Umbilical cord (tissue), 2 donors: Measurements from ENCODE around the gene CALM3. TPM values are rescaled to one million over a fixed set of nuclear protein-coding genes. Genes with fewer than 3 reads are reported as not detected.
"Not testable (repeated sequence)": the region's sequence is repeated elsewhere in the genome, so short reads cannot be mapped to it uniquely, and the experiment has no call there.

Source experiments
- DNase-seq: peaks from one replicate; pipeline ENCODE4 v3.0.0-alpha.2; 2015; ENCODE audit warnings: low spot score
- total RNA-seq: library from RNA; depleted of rRNA; stranded (reverse); fragments of >200 nt; gene quantifications from one replicate; pipeline ENCODE4 v1.2.3, GENCODE V29; 2014; ENCODE audit warnings: low replicate concordance; ENCODE audit not compliant: insufficient read depth

The CALM3 gene
- total RNA-seq, 1 donor from 2014 or later: 82.8 TPM

DNA sequence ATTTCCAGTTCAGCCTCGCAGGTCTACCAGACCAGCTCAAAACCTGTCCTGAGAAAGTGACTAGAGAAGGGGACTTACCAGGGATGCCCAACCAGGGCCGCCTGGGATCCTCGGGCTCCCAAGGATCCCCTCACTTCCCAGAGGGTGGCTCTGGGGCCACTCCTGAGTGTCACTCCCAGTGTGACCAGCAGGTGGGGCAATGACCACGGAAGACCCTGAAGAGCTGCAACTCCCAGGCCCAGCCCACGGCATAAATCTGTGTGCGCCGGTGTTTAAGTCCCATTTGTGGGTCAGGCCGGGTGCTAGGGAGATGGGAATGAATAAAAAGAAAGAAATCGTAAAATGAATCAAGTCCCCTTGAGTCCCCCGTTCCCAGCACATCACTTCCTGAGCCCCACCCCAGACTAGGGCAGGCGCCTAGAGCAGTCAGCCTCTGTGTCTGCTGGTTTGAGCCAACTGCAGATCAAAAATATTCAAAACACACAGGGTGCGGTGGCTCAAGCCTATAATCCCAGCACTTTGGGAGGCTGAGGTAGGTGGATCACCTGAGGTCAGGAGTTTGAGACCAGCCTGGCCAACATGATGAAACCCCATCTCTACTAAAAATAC is 13.1 kb downstream of the CALM3 start:
- DNase-seq: peak; percentile 87

GRCh38 chr19:46615966-46616365 is 14.8 kb downstream of the CALM3 start:
- DNase-seq: no peak

DNA sequence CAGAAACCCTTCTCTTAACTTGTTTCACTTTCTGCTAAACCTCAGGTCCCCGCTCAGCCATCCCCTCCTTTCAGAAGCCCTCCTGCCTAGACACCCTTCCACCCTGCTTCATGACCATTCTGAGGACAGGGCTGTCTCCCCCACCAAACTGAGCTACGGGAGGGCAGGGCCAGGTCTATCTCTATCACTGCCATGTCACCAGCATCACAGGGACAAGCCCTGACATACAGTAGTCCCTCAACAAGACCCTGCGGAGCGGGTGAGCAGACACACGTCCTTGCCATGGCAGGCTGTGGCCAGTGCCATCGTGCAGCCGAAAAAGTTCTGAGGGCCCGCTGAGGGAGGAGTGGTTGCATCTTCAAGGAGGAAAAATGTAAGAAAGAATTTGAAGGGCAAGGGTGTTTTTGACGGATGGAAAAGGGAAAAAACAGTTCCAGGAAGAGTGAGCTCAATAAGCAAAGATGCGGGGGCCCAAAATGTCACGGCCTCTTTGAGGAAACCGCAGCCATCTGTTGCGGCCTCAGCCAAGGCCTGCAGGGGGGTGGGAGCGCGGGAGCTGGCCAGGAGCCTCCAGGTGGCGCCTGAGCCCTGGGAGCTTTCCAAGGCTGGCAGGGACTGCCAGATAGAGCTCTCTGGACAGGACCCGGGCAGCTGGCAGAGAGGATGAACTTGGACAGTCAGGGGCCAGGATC is 15.6 kb downstream of the CALM3 start:
- DNase-seq: peak; percentile 47

DNA sequence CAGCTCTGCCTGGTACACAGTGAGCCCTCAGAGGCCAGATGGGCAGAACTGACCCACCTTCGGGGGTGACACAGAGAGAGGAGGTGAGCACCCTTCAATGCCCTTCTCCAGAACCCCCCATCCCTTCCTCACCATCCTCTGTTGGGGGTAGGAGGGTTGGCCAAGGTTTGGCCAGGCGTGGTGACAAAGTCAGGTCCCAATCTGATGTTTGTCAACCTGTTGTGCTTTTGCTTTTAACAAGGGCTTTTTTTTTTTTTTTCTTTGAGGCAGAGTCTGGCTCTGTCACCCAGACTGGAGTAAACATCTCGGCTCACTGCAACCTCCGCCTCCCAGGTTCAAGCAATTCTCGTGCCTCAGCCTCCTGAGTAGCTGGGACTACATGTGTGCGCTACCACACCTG is 16.5 kb downstream of the CALM3 start:
- DNase-seq: no peak

DNA sequence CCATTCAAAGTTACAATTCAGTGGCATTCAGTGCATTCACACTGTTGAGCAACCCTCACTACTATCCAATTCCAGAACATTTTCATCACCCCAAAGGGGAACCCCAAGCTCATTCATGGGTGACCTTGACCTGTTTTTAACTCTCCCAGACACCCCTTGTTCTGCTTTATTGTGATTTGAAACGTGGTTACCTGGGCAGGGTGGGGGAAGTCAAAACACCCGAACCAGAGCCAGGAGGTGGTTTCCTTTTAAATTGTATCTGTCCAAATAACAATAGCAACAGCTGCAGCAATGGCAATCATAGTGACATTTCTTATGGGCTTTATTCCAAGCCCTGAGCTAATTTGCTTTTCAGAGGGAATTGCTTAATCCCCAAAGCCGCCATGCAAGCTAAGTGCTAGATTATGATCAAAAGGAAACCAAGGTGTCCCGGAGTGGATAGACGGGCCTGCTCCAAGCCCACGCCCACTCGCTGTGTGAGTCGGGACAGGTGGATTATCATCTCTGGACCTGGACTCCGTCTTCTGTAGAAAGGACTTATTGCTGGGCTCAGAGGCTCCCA is 17.6 kb downstream of the CALM3 start:
- no peak for DNase-seq

DNA sequence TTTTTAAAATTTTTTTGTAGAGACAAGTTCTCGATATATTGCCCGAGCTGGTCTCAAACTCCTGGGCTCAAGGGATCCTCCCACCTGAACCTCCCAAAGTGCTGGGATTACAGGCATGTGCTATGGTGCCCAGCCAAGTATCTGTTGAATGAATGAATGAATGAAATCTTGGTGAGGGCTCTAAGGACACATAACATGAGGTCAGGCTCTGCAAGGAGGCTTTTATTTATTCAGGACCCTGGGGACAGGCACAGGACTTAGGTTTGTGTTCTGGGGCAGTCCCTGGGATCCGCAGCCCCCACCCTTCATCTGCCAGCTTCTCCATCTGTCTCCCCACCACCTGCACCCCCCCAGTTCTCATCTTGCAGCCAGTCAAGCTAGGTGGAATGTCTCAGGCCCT is 19.1 kb downstream of the CALM3 start:
- no peak for DNase-seq

DNA sequence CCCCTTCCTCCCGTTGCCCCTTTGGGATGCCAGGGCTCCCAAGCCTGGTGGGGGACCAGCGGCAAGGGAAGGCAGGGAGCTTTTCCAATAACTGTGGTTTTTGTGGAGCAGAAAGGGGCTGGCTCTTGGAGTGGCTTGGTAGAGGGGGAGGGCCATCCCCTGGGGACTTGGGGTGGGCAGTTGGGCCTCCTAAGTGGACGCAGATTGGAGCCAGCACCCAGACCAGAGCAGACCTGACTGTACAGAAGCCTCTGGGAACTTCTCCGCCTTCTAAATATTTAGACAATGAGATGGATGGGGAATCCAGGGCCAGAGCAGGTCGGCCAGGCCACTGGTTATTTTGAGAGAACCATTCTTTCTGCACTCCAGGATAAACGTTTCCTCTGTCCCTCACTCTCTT is 19.6 kb downstream of the CALM3 start:
- DNase-seq: peak; percentile 54

DNA sequence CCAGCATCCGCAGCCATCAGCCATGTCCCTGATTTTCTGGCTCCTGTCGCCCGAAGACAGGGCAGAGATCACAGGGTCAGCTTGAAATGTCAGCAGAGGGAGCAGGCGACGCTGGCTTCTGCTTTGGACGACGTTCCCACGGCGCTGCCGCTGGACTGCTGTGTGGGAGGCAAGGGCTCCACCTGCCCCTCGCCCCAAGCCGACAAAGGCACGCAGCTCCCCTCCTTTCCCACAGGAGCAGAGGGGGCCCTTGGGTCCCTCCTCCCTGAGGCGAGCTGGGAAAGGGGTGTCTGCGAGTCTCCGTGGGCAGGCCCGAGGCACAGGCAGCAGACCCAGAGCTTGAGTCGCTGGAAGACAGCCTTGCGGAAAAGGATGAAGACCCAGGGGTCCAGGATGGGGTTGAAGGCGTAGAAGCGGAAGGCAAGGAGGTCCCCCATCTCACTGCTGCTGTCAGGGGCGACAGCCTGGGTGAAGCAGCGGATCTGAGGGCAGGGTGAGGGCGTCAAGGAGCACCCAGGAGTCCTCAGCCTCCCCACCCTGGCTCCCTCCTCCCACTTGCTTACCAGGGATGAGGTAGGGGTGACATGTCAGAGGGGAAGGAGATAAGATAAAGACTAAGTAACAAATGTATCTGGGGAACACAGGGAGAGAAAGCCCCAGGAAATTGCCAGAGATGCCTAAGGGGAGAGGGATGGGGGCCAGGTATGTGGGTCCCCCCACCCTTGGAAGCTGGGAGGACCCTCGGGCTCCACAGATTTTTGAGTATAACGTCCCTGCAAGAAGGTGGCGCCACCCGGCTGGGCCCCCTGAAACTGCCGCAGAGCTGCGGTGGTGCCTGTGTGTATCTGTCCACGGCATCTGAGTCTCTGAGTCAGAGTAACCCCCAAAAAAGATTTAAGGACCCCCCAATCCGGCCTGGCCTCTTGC is 20.3 kb downstream of the CALM3 start:
- no peak for DNase-seq

DNA sequence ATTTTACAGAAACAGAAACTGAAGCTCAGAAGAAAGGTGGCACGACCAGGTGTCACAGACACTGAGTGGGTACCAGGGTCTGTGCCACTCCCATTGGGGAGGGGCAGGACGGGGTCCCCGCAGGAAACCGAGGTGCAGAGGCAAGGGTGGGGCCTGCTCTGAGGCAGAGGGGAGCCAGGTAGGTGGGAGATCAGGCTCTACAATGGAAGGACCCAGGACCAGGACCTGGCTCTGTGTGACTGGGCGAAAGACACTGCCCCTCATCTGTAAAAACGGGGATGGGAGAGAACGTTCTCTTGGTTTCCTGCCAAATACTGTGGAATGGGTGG is 21.0 kb downstream of the CALM3 start:
- no peak for DNase-seq

- no peak for DNase-seq
Measured at GRCh38 chr19:46623915-46624502, 22.9 kb downstream of the CALM3 start.

- DNase-seq: peak; percentile 84
Measured at GRCh38 chr19:46624958-46625661, 24.0 kb downstream of the CALM3 start, which contains the start of gene PTGIR. Gene PTGIR (minus strand): TSS chr19:46625089. CDS start chr19:46624225, 864 bp downstream.

GRCh38 chr19:46625731-46626130 is 24.6 kb downstream of the CALM3 start:
- DNase-seq: no peak

DNA sequence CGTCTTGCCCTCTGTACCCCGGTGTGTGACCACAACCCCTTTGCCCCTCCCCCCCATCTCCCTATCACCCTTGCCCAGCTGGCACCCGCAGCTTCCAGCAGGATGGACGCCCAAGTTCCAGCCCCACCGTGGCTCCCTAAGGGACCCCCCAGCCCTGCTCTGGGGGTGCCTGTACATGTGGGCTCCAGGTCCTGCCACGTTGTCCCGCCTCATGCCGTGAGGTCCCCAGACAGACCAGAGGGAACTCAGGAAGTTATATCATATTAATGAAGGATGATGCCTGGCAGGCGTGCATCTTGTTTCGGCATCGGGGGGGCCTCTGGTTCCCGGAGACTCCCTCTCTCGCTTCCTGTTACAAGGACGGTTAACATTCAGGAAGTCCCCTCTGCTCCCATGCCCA is 25.3 kb downstream of the CALM3 start:
- DNase-seq: no peak

DNA sequence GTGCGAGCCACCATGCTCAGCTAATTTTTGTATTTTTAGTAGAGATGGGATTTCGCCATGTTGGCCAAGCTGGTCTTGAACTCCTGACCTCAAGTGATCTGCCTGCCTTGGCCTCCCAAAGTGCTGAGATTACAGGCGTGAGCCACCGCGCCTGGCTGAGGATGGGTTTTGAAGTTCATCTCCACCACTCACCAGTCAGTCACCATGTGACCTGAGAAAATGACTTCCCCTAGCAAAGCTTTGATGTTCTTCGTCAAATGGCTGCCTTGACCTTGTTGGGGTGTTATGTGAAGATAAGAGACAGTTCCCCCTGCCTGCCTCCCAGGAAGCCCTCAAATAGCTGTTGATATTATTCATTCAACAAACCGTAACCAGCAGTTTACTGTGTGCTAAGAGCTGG is 27.8 kb downstream of the CALM3 start:
- not testable (repeated sequence) for DNase-seq

GRCh38 chr19:46629546-46630025 is 28.5 kb downstream of the CALM3 start:
- peak; percentile 65 for DNase-seq

DNA sequence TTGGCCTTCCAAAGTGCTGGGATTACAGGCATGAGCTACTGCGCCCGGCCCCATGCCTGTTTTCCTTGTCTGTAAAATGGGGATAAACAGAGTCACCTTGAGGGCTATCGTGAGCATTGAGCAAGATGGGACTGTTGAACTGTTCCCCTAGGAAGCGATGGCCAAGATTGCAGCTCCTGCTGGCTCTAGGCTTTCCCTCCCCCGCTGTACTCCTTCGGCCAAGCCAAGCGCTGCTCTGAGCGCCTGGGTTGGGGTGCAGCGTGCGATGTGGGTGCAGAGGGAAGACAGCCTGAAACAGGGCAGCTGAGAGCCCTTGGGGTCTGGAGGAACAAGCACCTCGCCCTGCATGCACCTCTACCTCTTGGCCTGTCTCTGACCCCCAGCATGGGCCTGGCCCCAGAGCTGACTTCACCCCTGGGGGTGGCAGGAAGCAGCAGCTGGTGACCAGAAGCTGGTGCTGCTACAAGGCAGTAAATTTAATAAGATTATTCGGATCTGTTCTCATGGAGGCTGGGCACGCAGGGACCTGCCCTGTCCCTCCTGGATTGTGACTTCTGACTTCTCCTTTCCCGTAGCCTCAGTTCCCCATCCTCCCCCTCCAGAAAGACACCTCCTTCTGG is 29.6 kb downstream of the CALM3 start:
- no peak for DNase-seq

DNA sequence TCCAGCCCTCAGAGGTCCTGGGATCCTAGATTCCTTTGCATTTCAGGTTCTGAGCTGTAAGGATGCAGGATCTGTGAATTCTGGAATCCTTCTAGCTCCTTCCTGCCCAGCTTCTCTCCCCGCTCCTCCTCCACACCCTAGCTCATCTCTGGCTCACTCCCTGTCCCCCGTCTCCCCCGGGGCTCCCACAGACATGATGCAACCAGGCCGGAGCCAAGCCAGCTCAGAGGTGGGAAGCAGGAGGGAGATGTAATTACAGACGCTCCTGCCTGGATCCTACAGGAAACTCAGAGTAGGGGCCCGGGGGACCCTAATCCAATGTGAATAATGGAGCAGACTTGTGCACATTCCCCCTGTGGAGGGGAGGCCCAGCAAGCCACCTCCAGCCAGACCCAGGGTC is 30.4 kb downstream of the CALM3 start:
- DNase-seq: peak; percentile 66

DNA sequence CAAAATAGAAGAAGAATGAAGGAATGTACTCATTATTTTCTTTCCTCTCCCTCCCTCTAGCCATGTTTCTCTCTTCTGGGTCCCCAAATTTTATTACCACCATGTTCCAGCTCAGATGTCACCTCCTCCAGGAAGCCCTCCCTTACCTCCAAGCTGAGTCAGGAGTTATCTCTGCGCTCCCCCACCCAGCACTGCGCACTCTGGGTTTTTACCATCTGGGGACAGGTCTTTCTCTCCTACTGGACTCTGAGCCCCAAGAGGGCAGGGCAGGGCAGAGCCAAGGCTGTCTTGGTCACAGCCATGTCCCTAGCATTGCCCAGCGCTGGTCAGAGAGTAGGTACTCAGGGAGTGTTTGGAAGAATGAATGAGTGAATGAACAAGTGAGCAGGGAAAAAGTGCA is 32.0 kb downstream of the CALM3 start:
- no peak for DNase-seq

GRCh38 chr19:46634045-46634655 is 33.0 kb downstream of the CALM3 start:
- DNase-seq: peak; percentile 46

DNA sequence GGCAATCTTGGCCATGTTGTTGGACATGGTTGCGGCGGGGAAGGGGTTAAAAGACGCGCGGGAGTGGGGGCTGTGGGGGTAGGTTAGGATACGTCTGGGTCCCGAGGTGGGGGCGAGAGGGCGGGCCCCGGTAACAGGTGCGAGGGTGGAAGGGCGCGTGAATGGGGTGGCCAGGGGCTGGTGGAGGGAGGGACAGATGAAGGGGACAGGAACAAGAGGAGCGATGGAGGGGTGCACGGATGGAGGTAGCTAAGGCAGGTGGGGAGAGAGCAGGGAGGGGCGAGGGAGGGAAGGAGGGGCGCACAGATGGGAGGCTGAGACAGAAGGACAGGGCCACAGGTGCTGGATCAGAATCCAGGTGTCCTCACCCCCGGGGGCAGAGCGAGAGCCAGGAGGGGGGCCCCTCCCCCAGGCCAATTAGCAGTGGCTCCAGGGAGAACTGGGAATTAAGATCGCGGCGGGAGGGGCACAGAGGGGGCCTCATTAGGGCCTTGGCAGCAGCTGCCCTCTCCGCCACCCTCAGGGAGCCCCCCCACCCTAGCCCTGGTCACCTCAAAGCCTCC is 33.6 kb downstream of the CALM3 start:
- no peak for DNase-seq
